CD4-positive, alpha-beta T cell (primary cell): Measurements from ENCODE around the gene DGLUCY. TPM values are rescaled to one million over a fixed set of nuclear protein-coding genes. Genes with fewer than 3 reads are reported as not detected.

Experiments used
- ATAC-seq: fragments of 200-7000 bp; cut with Tn5 transposase; one replicate; pipeline ENCODE4 v1.10.0; 2022; ENCODE audit warnings: mild to moderate bottlenecking; ENCODE audit not compliant: poor library complexity
- CTCF ChIA-PET: fragments of 350-600 bp; sonication (Branson Sonifier 250); formaldehyde crosslinking; loops from one replicate; lab custom pipeline; 2021; ENCODE audit warnings: antibody characterized with exemption, inconsistent platforms; lab: Charles Lee
- POLR2A ChIA-PET: fragments of 350-600 bp; sonication (Branson Sonifier 250); formaldehyde crosslinking; loops from one replicate; lab custom pipeline; 2021; ENCODE audit warnings: antibody characterized with exemption, inconsistent platforms; lab: Charles Lee
- DNase-seq, 14 experiments: peaks; one replicate each; pipeline ENCODE4 v3.0.0-alpha.2; 2013 to 2020; ENCODE audit warnings: mixed read lengths in 2 of 14
- H3K27ac ChIP-seq, 2 donors: one replicate each; pipeline versions ENCODE4 v1.5.1 to v1.7.0; 2013; ENCODE audit warnings: low read length in 2 of 2, low read depth in 1 of 2, mild to moderate bottlenecking in 1 of 2
- H3K27me3 ChIP-seq, 2 experiments: 1 replicate in 1 of 2; 2 replicates in 1 of 2; pipeline versions ENCODE4 v1.6.1 to v1.7.0; 2013; ENCODE audit warnings: low read length in 2 of 2, control low read depth in 1 of 2, mild to moderate bottlenecking in 1 of 2, moderate library complexity in 1 of 2; ENCODE audit not compliant: insufficient read depth in 2 of 2, control insufficient read depth in 1 of 2
- H3K36me3 ChIP-seq: one replicate; pipeline ENCODE4 v1.6.1; 2013; ENCODE audit warnings: low read length, control low read depth; ENCODE audit not compliant: insufficient read depth
- H3K4me1 ChIP-seq: one replicate; pipeline ENCODE4 v1.6.1; 2013; ENCODE audit warnings: low read length, control low read depth; ENCODE audit not compliant: insufficient read depth
- H3K4me3 ChIP-seq: one replicate; pipeline ENCODE4 v1.5.1; 2013; ENCODE audit warnings: mild to moderate bottlenecking, low read length, moderate library complexity
- H3K9me3 ChIP-seq, 2 experiments: 1 replicate in 1 of 2; 2 replicates in 1 of 2; pipeline versions ENCODE4 v1.6.1 to v1.7.0; 2013; ENCODE audit warnings: low read length in 2 of 2, mild to moderate bottlenecking in 2 of 2, control low read depth in 1 of 2, moderate library complexity in 1 of 2; ENCODE audit not compliant: control insufficient read depth in 1 of 2, insufficient read depth in 1 of 2
- H3K27ac Mint-ChIP-seq: one replicate; pipeline ENCODE4 v1.8.0; 2020; ENCODE audit warnings: mixed read lengths
- H3K27me3 Mint-ChIP-seq: one replicate; pipeline ENCODE4 v1.8.0; 2021; ENCODE audit warnings: mixed read lengths
- H3K36me3 Mint-ChIP-seq: one replicate; pipeline ENCODE4 v1.8.0; 2021; ENCODE audit warnings: low read depth, mixed read lengths
- H3K4me1 Mint-ChIP-seq: one replicate; pipeline ENCODE4 v1.8.0; 2021; ENCODE audit warnings: low read depth, mixed read lengths
- H3K4me3 Mint-ChIP-seq: one replicate; pipeline ENCODE4 v1.8.0; 2020; ENCODE audit warnings: mild to moderate bottlenecking, mixed read lengths
- H3K9me3 Mint-ChIP-seq: one replicate; pipeline ENCODE4 v1.8.0; 2020; ENCODE audit warnings: mixed read lengths
- intact Hi-C, 2 experiments: fragments of 100-400 bp; cut with DNase I in 1 of 2; cut with micrococcal nuclease in 1 of 2; formaldehyde crosslinking; loops; one replicate each; pipeline versions ENCODE4 v1.15.1 to v1.9.0; 2023 to 2025; cut with DNase I, micrococcal nuclease
- total RNA-seq, 174 experiments: library from RNA in 2 of 174; stranded (reverse) in 2 of 174; gene quantifications; one replicate each; pipeline ENCODE4 v1.2.3 and lab custom pipeline; 2021 to 2026
- TF ChIP-seq, protein P1 (sequence below): fragments of 200-600 bp; IDR thresholded peaks from one replicate; pipeline ENCODE4 v1.8.0; 2022; ENCODE audit warnings: antibody characterized with exemption, mild to moderate bottlenecking

DGLUCY gene
- total RNA-seq, 2 experiments from 2014 or later: 33.0 to 34.9 TPM

DNA sequence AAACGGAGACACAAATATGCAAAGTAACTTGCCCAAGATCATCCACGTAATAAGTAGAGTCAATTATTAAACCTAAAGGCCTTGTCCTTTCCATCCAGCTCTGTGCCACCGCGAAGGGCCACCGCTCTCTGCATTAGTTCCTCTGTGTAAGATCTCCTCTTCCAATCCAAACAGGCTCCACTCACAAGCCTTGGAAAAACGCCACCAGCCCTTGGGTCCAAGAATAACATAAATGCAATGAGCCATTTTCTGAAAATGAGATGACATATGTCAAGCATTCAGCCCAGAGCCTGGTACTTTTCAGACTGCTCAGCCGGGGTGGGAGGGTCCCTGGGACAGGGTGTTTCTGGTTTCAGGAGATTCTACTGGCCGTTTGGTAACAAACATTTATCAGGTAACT, 30.0 kb downstream of the DGLUCY start:
- no peak overlapping the region for H3K4me3 Mint-ChIP-seq
- peaks cover 42% of the 10 kb centered on the region for H3K36me3 Mint-ChIP-seq
- intact Hi-C loops: no loop called here
- ATAC-seq (no peak), DNase-seq (no peak)
- no peak overlapping the region for H3K27ac ChIP-seq
- CTCF ChIA-PET: no interaction called here
- no peaks in the 10 kb centered on the region for H3K9me3 ChIP-seq
- H3K27me3 ChIP-seq: no peaks in the 10 kb centered on the region
- H3K4me3 ChIP-seq: no peak overlapping the region
- no peak overlapping the region for H3K27ac Mint-ChIP-seq
- H3K9me3 Mint-ChIP-seq: no peaks in the 10 kb centered on the region
- peaks cover 42% of the 10 kb centered on the region for H3K36me3 ChIP-seq
- H3K4me1 ChIP-seq: peaks cover 33% of the 10 kb centered on the region
- TF ChIP-seq, protein P1, sequence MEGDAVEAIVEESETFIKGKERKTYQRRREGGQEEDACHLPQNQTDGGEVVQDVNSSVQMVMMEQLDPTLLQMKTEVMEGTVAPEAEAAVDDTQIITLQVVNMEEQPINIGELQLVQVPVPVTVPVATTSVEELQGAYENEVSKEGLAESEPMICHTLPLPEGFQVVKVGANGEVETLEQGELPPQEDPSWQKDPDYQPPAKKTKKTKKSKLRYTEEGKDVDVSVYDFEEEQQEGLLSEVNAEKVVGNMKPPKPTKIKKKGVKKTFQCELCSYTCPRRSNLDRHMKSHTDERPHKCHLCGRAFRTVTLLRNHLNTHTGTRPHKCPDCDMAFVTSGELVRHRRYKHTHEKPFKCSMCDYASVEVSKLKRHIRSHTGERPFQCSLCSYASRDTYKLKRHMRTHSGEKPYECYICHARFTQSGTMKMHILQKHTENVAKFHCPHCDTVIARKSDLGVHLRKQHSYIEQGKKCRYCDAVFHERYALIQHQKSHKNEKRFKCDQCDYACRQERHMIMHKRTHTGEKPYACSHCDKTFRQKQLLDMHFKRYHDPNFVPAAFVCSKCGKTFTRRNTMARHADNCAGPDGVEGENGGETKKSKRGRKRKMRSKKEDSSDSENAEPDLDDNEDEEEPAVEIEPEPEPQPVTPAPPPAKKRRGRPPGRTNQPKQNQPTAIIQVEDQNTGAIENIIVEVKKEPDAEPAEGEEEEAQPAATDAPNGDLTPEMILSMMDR: no peak
- peaks cover 45% of the 10 kb centered on the region for H3K4me1 Mint-ChIP-seq
- POLR2A ChIA-PET: no interaction called here
- H3K27me3 Mint-ChIP-seq: no peaks in the 10 kb centered on the region

DNA sequence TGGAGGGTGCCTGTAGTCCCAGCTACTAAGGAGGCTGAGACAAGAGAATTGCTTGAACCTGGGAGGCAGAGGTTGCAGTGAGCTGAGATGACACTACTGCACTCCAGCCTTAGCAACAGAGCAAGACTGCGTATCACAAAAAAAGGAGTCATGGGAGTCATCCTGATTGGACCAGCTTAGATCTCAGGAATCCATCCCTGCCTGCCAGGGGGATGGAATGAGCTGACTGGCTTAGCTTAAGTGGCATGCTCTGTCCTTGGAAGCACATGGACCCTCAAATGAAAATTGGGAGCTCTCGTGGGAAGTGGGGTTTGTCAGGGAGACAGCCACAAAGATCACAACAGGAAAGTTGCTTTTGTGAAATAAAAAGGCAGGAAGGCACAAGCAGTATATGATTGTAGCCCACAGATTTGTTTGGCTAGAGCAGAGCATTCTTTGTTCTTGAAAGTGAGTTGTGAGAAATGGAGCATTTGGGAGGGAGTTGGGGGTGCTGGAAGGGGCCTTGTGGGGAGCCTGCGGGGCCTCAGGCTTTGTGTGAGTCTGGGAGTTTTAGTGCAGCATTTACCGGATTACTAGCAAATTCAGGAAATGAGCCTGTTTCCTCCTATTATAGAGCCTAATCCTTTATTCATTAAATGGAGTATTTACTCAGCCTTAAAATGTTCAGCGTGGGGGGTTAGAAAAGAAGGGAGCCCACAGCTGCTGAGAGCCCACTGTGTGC, 30.7 kb downstream of the DGLUCY start:
- POLR2A ChIA-PET: interaction anchor here (0.9 kb wide), 1 partner anchor 84 kb away, joined by 3 read pairs; the partner anchor contains the start of gene RPS6KA5

DNA sequence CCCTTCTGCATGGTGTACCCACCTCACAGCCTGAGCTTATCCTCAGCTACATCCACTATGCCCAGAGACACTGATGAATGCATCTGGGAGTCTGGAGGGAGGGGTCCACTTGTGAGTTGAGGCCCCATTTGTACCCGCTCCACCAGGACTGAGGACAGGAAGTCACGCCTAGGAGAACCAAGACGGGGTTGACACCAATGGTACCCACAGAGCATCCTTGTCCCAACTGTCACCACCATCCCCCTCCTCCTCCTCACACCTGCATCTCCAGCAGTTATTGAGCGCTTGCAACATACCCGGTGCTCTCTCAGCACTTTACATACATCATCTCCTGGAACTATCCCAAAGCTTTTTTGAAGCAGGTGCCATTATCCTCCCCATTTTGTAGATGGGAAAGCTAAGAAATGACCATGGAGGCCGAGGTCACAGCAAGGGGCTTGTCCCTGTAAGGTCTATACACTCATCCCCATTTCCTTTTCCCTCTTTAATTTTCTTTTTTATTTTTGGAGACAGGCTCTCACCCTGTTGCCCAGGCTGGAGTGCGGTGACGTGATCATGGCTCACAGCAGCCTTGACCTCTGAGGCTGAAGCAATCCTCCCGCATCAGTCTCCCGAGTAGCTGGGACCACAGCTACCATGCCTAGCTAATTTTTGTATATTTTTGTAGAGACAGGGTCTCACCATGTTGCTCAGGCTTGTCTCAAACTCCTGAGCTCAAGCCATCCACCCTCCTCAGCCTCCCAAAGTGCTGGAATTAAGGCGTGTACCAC, 31.7 kb downstream of the DGLUCY start:
- Histone ChIP-seq H3K4me3 (no peak overlapping the region), H3K4me1 (peaks cover 27% of the 10 kb centered on the region), H3K27me3 (no peaks in the 10 kb centered on the region), H3K36me3 (peaks cover 42% of the 10 kb centered on the region), H3K9me3 (no peaks in the 10 kb centered on the region), H3K27ac (no peak overlapping the region)
- no peaks in the 10 kb centered on the region for H3K27me3 Mint-ChIP-seq
- ChIA-PET CTCF (interaction anchor here (0.6 kb wide), 1 partner anchor 50 kb away, joined by 3 read pairs; no protein-coding TSS in a partner anchor), POLR2A (interaction anchor here (0.9 kb wide), 1 partner anchor 85 kb away, joined by 3 read pairs; the partner anchor contains the start of gene RPS6KA5)
- no peak overlapping the region for H3K4me3 Mint-ChIP-seq
- DNase-seq (no peak), ATAC-seq (no peak)
- TF ChIP-seq, protein P1: no peak
- intact Hi-C loops: no loop called here
- H3K27ac Mint-ChIP-seq: no peak overlapping the region
- H3K4me1 Mint-ChIP-seq: peaks cover 36% of the 10 kb centered on the region
- H3K9me3 Mint-ChIP-seq: no peaks in the 10 kb centered on the region
- peaks cover 48% of the 10 kb centered on the region for H3K36me3 Mint-ChIP-seq

More for the DNA sequence above, 30.7 kb downstream of the DGLUCY start:
- CTCF ChIA-PET: no interaction called here
- Histone ChIP-seq H3K9me3 (no peaks in the 10 kb centered on the region), H3K4me1 (peaks cover 30% of the 10 kb centered on the region), H3K27ac (no peak overlapping the region), H3K36me3 (peaks cover 42% of the 10 kb centered on the region), H3K4me3 (no peak overlapping the region), H3K27me3 (no peaks in the 10 kb centered on the region)
- no peaks in the 10 kb centered on the region for H3K9me3 Mint-ChIP-seq
- H3K4me3 Mint-ChIP-seq: no peak overlapping the region
- intact Hi-C loops: no loop called here
- peaks cover 45% of the 10 kb centered on the region for H3K4me1 Mint-ChIP-seq
- TF ChIP-seq, protein P1: no peak
- ATAC-seq: no peak
- H3K27ac Mint-ChIP-seq: peak overlapping the region; percentile 32
- no peaks in the 10 kb centered on the region for H3K27me3 Mint-ChIP-seq
- peaks cover 47% of the 10 kb centered on the region for H3K36me3 Mint-ChIP-seq
- DNase-seq: no peak
